Measurements from ENCODE around the gene WDHD1.

GRCh38 chr14:54942913-54943312 is 84.0 kb downstream of the WDHD1 start:
- TF ChIP-seq POLR2A (IDR thresholded peaks at IDR 0.05; ENCODE audit: low read depth, low read length) (no peak), POLR2AphosphoS5 (IDR thresholded peaks at IDR 0.05; ENCODE audit: low read depth, low read length) (no peak)
